Measurements from ENCODE around the gene DMRT1.

DNA sequence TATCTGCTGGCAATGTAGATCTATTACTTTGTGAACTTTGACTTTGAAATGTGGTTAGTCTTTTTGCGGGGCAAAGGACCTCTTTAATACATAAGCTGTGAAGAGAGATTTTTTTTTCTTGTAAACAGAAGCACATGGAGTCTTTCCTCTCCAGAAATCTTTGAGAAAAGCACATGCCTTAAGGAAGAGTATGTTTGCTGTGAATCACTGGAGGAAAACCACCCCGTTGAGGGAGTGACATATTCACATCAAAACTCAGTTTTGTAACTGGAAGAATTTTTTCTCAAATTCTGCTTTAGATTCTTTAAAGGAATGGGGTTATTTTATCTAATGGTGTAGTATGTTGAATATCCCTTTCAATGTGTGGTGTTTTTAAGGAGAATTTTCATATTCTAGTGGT is 138.5 kb downstream of the DMRT1 start:
- TF ChIP-seq GATA3 (IDR thresholded peaks at IDR 0.05; ENCODE audit: low read depth, low read length) (no peak), GATA2 (IDR thresholded peaks at IDR 0.05; ENCODE audit: low read depth, low read length) (no peak)

Measured in SH-SY5Y (cell line).